ENCODE results near the gene TMEM150B. TPM values are rescaled to one million over a fixed set of nuclear protein-coding genes. Genes with fewer than 3 reads are reported as not detected.

The TMEM150B gene
- total and polyA plus RNA-seq, 9 of the 15 experiments (the other 6 are each of a cell fraction or from before 2014, with no cell fraction given): 0.47 to 1.3 (median 0.74) TPM; not detected in 2

DNA sequence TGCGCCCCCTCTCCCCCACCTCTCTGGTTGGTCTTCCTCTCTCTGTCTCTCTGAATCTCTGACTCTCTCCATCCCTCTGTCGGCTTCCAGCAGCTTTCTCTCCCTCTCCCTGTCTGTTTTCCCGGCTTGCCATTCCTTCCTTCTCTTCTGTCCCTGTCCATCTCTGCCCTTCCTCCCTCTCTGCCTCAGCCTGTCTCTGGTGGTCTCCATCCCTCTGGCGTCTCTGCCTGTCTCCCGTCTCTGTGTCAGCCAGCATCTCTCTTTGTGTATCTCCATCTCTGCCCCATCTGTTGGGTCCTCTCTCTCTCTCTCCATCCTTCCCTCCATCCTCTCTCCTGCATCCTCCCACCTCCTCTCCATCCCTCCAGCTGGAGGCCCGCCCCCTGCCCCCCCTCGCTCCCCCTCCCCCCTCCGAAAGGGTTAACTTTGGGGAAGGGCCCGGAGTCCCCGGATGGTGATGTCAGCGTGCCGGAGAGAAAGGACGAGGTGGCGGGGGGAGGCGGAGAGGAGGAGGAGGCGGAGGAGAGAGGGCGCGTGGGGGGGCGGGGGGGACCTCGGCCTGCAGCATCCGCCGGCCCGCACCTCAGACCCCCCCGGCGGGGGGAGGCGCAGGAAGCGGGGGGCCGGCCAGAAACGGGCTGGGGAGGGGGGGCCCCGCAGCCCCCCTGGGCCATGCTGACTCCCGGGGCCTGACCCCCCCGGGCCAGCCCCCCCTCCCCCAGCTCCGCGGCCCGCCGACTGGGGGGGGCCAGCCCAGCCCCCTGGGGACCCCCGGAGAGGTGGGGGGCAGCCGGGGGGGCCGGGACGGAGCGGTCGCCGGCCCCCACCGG is 41.4 kb downstream of the TMEM150B start, which contains the start of gene BRSK1 (continued):
- TF ChIP-seq, protein P1, sequence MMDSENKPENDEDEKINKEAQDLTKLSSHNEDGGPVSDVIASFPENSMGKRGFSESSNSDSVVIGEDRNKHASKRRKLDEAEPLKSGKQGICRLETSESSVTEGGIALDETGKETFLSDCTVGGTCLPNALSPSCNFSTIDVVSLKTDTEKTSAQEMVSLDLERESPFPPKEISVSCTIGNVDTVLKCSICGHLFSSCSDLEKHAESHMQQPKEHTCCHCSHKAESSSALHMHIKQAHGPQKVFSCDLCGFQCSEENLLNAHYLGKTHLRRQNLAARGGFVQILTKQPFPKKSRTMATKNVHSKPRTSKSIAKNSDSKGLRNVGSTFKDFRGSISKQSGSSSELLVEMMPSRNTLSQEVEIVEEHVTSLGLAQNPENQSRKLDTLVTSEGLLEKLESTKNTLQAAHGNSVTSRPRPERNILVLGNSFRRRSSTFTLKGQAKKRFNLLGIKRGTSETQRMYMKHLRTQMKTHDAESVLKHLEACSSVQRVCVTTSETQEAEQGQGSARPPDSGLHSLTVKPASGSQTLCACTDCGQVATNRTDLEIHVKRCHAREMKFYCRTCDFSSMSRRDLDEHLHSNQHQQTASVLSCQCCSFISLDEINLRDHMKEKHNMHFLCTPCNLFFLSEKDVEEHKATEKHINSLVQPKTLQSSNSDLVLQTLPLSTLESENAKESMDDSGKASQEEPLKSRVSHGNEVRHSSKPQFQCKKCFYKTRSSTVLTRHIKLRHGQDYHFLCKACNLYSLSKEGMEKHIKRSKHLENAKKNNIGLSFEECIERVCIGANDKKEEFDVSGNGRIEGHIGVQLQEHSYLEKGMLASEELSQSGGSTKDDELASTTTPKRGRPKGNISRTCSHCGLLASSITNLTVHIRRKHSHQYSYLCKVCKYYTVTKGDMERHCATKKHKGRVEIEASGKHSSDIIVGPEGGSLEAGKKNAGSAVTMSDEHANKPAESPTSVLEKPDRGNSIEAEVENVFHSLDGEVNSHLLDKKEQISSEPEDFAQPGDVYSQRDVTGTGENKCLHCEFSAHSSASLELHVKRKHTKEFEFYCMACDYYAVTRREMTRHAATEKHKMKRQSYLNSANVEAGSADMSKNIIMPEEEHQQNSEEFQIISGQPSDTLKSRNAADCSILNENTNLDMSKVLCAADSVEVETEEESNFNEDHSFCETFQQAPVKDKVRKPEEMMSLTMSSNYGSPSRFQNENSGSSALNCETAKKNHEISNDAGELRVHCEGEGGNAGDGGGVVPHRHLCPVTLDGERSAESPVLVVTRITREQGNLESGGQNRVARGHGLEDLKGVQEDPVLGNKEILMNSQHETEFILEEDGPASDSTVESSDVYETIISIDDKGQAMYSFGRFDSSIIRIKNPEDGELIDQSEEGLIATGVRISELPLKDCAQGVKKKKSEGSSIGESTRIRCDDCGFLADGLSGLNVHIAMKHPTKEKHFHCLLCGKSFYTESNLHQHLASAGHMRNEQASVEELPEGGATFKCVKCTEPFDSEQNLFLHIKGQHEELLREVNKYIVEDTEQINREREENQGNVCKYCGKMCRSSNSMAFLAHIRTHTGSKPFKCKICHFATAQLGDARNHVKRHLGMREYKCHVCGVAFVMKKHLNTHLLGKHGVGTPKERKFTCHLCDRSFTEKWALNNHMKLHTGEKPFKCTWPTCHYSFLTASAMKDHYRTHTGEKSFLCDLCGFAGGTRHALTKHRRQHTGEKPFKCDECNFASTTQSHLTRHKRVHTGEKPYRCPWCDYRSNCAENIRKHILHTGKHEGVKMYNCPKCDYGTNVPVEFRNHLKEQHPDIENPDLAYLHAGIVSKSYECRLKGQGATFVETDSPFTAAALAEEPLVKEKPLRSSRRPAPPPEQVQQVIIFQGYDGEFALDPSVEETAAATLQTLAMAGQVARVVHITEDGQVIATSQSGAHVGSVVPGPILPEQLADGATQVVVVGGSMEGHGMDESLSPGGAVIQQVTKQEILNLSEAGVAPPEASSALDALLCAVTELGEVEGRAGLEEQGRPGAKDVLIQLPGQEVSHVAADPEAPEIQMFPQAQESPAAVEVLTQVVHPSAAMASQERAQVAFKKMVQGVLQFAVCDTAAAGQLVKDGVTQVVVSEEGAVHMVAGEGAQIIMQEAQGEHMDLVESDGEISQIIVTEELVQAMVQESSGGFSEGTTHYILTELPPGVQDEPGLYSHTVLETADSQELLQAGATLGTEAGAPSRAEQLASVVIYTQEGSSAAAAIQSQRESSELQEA (IDR thresholded peaks at IDR 0.05; ENCODE audit: low read depth): 0 out of 2 replicates have a peak, but pooled peaks have one; percentile 15
- no peak for TF ChIP-seq GTF2A2 (tag; IDR thresholded peaks at IDR 0.05)
- no peak for TF ChIP-seq KDM5B (IDR thresholded peaks at IDR 0.05; ENCODE audit: insufficient replicate concordance, low read depth, low read length)
- no peak for TF ChIP-seq FOSL1 (tag; conservative IDR thresholded peaks at IDR 0.05)
- TF ChIP-seq ZNF24 (IDR thresholded peaks at IDR 0.05): no peak
- no peak for TF ChIP-seq ZFP1 (CRISPR knock-in tag; IDR thresholded peaks at IDR 0.05)
- TF ChIP-seq DACH1 (IDR thresholded peaks at IDR 0.05; ENCODE audit: partially characterized antibody): no peak
- no peak for TF ChIP-seq RBM15 (IDR thresholded peaks at IDR 0.05; ENCODE audit: insufficient read depth, low read length)
- TF ChIP-seq ZBTB1 (CRISPR knock-in tag; IDR thresholded peaks at IDR 0.05; ENCODE audit: borderline replicate concordance, low read depth): no peak
- no peak for TF ChIP-seq TAF9B (IDR thresholded peaks at IDR 0.05; ENCODE audit: partially characterized antibody)
- no peak for TF ChIP-seq RFX7 (CRISPR knock-in tag; IDR thresholded peaks at IDR 0.05)
- TF ChIP-seq, protein P2, sequence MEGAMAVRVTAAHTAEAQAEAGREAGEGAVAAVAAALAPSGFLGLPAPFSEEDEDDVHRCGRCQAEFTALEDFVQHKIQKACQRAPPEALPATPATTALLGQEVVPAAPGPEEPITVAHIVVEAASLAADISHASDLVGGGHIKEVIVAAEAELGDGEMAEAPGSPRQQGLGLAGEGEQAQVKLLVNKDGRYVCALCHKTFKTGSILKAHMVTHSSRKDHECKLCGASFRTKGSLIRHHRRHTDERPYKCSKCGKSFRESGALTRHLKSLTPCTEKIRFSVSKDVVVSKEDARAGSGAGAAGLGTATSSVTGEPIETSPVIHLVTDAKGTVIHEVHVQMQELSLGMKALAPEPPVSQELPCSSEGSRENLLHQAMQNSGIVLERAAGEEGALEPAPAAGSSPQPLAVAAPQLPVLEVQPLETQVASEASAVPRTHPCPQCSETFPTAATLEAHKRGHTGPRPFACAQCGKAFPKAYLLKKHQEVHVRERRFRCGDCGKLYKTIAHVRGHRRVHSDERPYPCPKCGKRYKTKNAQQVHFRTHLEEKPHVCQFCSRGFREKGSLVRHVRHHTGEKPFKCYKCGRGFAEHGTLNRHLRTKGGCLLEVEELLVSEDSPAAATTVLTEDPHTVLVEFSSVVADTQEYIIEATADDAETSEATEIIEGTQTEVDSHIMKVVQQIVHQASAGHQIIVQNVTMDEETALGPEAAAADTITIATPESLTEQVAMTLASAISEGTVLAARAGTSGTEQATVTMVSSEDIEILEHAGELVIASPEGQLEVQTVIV (CRISPR knock-in tag; IDR thresholded peaks at IDR 0.05; ENCODE audit: borderline replicate concordance): no peak
- TF ChIP-seq SMAD2 (IDR thresholded peaks at IDR 0.05; ENCODE audit: low read depth, low read length): no peak
- no peak for TF ChIP-seq PHB (CRISPR knock-in tag; IDR thresholded peaks at IDR 0.05)
- 0 out of 2 replicates have a peak, but pooled peaks have one; percentile 55 for TF ChIP-seq MTA1 (IDR thresholded peaks at IDR 0.05; ENCODE audit: borderline replicate concordance)
- TF ChIP-seq HDGF (IDR thresholded peaks at IDR 0.05): 0 out of 2 replicates have a peak, but pooled peaks have one; percentile 39

Measured in K562 (cell line).